DMS79 treated with DMSO at 0.1 percent for 48 hours (cell line): Measurements from ENCODE around the gene WDR90.
"Not testable (repeated sequence)": the region's sequence is repeated elsewhere in the genome, so short reads cannot be mapped to it uniquely, and the experiment has no call there.

Experiments
- DNase-seq: peaks from one replicate; lab custom pipeline; 2025; lab: John Stamatoyannopoulos, UW

Gene WDR90

GRCh38 chr16:708019-708418, 58.9 kb downstream of the WDR90 start:
- DNase-seq: no peak

GRCh38 chr16:708959-709358, 59.8 kb downstream of the WDR90 start:
- DNase-seq: no peak

DNA sequence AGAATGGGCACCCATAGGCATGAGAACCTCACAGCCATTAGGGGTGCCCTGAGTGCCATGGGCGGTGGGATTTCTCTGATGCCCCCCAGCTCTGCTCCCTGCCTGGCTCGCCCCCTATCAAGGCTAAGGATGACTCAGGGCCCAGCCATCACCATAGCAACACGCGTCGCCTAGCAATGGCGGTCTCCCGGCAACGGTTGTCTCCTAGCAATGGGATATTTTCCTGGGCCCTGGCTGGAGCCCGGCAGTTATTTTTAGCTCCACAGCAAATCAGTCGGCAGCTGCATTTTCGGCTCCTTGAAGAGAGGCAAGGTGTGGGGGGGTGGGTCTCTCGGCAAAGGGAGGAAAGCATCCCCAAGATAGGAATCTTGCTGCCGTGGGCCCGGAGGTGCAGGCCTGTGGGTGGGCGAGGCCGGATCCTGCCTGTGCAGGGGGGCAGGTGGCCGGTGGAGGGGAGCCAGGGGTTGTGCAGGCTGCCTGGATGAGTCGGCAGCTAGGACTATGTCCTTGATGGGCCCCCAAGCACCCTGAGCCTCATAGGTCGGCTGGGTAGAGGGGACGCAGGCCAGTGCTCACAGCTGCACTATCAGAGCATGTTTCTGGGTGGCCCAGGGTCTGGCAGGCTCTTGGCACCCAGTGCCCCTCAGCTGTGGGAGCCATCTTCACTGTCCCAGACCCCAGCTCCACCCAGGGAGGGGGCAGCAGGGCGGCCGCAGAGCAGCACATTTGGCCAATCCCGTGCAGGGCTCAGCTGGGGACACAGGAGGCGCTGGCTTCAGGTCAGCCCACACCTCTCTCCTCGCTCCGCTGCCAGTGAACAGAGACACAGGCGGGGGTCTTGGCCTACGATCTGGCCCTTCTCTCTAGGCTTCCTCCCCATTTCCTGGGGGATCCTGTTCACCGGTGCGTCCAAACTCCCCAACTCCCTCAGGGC, 60.7 kb downstream of the WDR90 start:
- DNase-seq: peak; percentile 80

DNA sequence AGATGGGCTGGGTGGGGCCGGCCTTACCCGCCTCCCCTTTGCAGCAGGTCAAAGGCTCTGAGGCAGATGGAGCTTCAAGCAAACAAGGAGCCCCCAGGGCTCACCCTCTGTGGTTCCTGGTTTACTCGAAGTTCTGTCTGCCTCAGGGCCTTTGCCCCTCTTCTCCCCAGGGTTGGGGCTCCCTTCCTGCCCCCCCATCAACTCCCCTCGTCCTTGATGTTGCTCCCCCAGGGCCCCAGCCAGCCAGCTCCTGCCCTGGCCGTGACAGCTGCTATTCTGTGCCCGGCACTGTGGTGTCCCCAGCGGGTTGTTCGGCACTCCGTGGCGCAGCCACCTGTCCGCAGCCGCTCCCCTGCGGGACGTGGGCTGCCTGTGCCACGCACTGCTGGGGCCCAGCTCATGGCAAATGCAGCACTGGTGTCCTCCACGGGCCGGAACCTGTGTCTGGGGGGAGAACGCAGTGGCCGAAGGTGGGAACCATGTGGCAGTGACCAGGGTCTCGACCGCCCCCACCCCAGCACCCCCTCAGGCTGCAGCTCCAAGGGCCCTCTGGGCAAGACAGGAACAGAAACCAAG, 61.4 kb downstream of the WDR90 start:
- no peak for DNase-seq

DNA sequence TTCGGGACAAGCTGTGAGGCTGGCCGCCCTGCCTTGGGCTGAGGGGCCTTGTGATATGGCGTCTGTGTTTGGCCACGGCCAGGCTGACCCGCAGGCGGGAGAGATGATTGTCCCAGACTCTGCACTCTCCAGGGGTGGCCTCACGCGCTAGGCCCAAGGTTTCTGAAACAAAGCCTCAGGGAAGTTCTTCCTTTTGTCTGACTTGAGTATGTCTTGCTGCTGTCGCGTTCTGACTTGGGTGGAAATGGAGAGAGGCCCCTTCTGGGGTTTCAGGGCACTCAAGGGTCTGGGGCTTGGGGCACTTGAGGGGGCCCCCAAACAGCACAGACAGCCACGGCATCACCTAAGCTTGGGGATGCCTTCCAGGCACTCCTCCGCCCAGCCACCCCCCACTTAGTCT, 61.9 kb downstream of the WDR90 start:
- DNase-seq: no peak

GRCh38 chr16:711548-712320, 62.6 kb downstream of the WDR90 start:
- peak; percentile 44 for DNase-seq

- not testable (repeated sequence) for DNase-seq
Measured at GRCh38 chr16:712740-713250, 63.6 kb downstream of the WDR90 start.

GRCh38 chr16:714079-714478, 64.9 kb downstream of the WDR90 start:
- DNase-seq: no peak

DNA sequence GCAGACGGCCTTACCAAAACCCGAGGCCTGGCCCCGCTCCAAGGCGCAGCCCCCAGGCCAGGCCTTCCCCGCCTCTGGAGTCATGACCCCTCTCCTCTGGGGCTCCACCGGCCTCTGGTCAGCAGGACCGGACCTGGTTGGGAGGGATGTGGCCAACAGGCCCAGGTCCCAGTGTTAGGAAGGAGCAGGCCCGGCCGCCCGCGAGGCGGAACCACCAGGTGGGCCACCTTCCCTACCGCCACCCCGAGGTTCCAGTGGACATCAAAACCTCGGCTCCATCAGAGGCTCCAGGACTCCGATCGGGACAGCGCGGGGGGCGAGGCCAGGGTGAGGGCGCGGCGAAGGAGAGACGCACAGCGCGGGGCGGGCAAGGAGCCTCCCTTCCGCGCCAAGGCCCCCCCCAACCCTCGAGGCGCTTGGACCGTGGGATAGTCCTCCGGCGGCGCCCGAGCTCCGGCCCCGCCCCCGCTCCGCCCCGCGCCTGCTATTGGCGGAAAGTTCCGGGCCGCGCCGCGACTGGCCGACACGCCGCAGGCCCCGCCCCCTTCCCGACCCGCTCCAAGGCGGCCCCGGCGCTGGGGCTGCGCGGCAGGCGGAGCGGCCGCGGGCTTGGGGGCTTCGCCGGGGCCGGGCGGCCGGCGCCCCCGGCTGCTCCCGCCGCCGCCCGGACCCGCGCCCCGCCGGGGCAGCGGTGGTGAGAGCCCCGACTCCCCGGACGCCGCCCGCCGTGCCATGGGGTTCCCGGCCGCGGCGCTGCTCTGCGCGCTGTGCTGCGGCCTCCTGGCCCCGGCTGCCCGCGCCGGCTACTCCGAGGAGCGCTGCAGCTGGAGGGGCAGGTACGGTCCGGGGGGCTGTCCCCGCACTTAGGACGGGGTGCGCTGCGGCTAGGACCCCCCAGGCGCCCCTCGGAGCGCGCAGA, 65.7 kb downstream of the WDR90 start, which contains the start of gene METRN:
METRN (plus strand) TSS at position 561 of the 919 bp plus-strand sequence; CDS start at position 733, 172 bp downstream.
- DNase-seq: peak; percentile 64

DNA sequence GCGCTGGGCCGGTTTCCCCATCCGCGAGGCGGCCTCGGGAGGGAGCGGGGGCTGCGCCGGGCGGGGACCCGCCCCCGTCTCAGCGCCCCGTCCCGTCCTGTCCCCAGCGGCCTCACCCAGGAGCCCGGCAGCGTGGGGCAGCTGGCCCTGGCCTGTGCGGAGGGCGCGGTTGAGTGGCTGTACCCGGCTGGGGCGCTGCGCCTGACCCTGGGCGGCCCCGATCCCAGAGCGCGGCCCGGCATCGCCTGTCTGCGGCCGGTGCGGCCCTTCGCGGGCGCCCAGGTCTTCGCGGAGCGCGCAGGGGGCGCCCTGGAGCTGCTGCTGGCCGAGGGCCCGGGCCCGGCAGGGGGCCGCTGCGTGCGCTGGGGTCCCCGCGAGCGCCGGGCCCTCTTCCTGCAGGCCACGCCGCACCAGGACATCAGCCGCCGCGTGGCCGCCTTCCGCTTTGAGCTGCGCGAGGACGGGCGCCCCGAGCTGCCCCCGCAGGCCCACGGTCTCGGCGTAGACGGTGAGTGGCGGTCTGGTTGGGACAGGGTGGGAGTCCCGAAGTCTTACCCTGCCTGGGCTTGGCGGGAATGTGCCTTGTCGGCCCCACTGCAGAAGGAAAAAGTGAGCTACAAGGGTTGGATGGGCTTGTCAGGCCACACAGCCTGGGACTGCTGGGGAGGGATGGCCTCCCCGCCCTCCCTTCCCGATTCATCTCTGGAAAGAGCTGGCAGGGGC, 66.5 kb downstream of the WDR90 start:
- no peak for DNase-seq

DNA sequence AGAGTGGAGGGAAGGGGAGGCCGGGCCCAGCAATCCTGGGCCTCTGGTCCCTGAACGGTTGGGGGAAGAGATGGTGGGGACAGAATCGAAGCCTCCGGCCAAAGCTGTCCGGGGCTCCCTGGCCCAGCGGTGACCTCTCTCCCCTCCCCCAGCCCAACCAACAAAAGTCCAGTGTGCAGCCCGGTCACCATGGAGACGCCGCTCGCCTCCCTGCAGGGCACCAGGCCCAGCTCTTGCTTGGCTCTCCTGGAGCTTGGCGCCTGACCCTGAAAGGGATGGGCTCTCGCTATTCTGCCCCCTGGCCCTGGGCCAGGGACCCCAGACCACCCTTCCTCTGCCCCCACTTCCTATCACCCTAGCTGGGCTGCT, 67.0 kb downstream of the WDR90 start:
- DNase-seq: no peak

DNA sequence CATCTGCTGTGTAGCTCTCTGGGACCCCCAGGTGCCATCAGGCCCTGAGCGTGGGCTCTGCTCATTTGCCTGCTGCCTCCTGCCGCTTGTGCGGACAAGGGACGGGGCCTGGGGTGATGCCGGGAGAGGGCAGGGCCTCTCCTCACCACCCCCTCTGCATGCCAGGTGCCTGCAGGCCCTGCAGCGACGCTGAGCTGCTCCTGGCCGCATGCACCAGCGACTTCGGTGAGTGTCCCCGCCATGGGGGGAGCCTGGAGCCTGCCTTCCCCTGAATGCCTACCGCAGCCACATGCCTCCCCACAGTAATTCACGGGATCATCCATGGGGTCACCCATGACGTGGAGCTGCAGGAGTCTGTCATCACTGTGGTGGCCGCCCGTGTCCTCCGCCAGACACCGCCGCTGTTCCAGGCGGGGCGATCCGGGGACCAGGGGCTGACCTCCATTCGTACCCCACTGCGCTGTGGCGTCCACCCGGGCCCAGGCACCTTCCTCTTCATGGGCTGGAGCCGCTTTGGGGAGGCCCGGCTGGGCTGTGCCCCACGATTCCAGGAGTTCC, 67.7 kb downstream of the WDR90 start:
- DNase-seq: no peak
